Activated effector memory CD4-positive, alpha-beta T cell treated with Interleukin-2 at 50 U/mL for 16 hours (primary cell): ENCODE data around the gene PARP12.

Experiments used
- DNase-seq: peaks from one replicate; pipeline ENCODE4 v3.0.0-alpha.2; 2020

Gene PARP12

GRCh38 chr7:140059273-140060242, 3.2 kb downstream of the PARP12 start:
- peak; percentile 12 for DNase-seq

DNA sequence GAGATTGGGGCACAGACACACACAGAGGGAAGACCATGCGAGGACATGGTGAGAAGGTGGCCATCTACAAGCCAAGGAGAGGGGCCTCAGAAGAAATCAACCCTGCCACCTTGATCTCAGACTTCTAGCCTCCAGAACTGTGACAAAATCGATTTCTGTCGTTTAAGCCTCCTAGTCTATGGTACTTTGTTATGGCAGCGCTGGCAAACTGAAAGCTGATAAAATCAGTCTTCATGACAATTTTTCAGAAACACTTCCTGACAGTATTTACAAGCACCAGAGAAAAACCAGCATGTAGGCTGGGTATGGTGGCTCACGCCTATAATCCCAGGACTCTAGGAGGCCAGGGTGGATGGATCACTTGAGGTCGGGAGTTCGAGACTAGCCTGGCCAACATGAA, 4.2 kb downstream of the PARP12 start:
- DNase-seq: no peak

DNA sequence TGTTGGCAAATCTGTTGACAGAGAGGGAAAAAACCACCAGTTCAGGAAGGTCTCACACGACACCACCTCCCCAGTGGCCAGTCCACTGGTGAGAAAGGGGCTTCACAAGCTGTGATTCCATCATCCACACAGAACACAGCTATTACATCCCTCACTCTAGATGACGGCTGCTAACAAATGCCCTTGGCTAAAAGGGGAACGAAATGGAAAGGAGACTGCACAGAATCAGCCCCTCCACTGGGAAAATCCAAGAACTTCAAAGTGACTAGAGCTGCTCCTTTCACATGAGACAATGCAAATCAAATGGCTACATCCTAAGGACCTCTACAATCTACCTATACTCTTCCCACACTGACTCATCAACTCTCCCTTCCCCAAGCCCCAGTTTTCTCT, 5.6 kb downstream of the PARP12 start:
- DNase-seq: no peak

DNA sequence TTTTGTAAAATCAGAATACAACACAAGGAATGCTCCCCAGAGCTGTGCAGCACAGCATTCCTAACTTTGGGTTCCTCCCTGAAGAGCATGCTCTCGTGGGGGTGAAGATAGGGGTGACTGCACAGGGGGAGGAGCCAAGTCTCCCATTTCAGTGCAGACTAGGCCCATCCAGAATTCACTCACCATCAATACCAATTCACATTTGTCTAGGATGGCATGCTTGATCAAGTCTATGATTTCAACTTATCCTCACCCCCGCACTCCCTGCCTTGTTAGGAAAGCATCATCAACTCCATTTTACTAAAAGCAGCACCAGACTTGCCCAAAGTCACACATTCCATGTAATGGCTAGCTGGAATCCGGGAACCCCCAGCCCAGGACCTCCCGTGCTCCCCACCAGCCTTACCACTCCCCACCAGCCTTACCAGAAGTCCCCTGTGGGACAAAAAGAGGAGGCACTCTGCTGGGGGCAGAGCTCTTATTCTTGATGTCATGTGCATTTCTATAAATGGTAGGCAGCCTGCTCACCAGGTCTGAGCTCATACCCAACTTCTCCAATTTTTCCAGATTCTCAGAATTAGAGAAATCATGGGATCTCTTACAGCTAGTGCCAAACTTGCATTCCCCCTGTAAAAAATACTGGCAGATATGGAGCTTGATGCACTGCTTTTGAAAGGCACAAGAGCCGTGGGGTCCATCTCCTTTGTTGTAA, 6.2 kb downstream of the PARP12 start:
- DNase-seq: no peak

GRCh38 chr7:140055833-140056232, 6.9 kb downstream of the PARP12 start:
- DNase-seq: no peak

DNA sequence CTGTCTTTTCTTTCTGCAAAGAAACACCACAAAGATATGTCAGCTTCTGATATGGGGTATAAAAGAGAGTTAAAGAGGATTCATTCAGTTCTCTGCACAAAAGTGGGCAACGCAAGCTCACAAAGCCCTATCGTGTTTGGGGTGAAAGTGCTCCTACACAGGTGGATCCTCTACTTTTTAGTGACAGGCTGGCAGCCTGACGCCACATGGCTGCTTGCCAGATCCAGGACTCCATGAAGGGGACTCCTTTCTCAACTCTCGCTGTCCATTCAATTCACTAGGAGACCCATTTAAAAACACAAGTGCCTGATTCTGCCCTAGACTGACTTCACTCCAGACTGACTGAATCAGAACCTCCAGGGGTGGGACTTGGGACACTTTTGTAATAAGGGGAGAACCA, 8.0 kb downstream of the PARP12 start:
- no peak for DNase-seq

GRCh38 chr7:140053812-140054539, 8.8 kb downstream of the PARP12 start:
- no peak for DNase-seq

- DNase-seq: no peak
These were observed 10.9 kb downstream of the PARP12 start for GRCh38 chr7:140051820-140052219.

GRCh38 chr7:140050100-140050499, 12.7 kb downstream of the PARP12 start:
- DNase-seq: no peak

- no peak for DNase-seq
These were observed 13.3 kb downstream of the PARP12 start for GRCh38 chr7:140049339-140050024.

DNA sequence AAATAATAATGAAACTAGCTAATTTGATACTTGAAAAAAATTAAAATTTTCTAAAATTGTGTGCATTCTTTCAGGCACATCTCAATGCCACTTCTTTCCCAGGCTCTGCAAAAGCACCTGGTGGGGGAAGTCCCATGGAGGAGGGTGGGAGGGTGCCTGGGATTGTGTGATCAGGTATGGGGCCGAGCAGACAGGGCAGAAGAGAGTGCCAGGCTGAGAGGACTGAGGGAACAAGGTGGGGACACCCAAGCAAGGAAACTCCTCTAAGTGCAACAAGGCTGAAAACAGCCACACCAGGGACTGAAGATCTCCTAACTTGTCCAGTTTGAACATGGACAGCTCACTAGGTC, 13.8 kb downstream of the PARP12 start:
- DNase-seq: no peak

GRCh38 chr7:140048138-140048537, 14.6 kb downstream of the PARP12 start:
- DNase-seq: no peak

DNA sequence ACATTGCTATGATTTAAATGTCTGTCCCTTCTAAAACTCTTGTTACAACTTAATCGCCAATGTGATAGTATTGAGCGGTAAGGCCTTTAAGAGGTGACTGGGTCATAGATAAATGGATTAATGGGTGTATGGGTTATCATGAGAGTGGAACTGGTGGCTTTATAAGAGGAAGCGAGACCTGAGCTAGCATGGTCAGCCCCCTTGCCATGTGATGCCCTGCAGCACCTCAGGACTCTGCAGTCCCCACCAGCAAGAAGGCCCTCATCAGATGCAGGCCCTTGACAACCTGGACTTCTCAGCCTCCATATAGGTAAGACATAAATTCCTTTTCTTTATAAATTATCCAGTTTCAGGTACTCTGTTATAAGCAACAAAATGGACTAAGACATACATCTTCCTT, 15.6 kb downstream of the PARP12 start:
- no peak for DNase-seq

DNA sequence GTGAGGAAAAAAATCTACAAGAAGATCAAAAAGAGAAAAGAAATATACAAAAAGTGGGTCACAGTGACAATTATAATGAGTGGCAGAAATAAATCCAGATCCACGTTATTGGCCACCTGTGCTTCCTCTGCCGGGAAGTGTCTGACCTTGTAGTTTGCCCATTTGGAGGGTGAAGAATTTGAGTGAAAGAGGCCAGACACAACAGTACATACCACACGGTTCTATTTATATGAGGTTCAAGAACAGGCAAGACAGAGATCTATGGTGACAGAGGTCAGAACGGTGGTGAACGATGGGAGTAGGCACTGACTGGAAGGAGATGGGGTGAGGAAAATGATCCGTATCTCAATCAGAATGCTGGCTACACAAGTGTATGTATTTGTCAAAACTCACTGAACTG, 17.1 kb downstream of the PARP12 start:
- DNase-seq: no peak

DNA sequence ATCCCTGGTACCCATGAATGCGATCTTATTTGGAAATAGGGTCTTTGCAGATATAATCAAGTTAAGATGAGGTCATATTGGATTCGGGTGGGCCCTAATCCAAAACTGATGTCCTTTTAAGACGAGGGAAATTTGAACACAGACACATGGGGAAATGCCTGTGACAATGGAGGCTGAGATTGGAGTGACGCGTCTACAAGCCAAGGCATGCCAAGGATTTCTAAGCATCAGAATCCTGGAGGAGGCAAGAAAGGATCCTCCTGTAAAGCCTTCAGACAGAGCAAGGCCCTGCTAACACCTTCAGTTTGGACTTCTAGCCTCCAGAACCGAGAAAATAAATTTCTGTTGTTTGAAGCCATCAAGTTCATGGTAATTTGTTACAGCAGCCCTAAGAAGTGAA, 18.5 kb downstream of the PARP12 start:
- no peak for DNase-seq

DNA sequence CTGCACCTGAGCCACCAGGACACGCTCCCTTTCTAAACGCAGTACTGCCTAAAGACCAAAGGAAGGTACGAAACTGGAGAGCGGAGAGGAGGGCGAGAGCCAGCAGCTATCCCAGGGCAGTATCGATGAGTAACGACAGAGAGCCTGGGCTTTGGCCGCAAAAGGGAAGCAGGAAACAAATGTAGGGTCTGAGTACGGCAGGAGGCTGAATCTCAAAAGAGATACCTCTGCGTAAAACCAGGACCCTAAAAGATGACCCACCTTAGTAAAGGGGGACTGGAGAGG, 20.4 kb downstream of the PARP12 start:
- no peak for DNase-seq

DNA sequence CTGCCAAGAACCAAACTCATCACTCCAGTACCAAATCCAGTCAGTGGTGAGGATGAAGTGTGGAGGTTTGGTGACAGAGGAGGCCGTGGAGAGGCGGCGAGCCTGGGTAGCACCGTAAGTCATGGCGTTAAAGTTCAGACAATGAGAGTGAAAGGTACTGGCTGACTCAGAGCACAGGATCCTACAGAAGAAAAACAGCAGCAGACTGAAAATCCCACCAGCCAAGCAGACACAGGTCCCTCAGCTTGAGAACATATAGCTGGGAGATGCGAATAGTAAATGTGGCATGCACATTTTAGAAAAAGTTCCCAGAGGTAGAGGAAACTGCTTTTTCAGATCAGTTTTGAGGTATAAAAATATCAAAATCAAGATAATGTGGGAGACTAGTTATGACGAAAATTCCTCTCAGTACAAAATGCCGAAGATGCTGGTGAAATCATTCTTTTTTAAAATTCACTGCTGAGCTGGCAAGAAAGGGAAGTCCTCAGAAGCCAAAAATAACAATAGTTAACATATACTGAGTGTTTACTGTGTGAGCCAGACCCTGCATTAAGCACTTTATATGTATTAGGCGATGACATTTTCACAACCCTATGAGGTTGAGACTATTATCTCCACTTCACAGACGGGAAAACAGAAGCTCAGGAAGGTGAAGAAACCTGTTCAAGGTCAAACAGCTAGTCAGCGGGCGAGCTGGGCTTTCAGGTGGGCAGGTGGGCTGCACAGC, 20.9 kb downstream of the PARP12 start:
- DNase-seq: no peak

GRCh38 chr7:140039896-140040295, 22.9 kb downstream of the PARP12 start:
- DNase-seq: no peak

DNA sequence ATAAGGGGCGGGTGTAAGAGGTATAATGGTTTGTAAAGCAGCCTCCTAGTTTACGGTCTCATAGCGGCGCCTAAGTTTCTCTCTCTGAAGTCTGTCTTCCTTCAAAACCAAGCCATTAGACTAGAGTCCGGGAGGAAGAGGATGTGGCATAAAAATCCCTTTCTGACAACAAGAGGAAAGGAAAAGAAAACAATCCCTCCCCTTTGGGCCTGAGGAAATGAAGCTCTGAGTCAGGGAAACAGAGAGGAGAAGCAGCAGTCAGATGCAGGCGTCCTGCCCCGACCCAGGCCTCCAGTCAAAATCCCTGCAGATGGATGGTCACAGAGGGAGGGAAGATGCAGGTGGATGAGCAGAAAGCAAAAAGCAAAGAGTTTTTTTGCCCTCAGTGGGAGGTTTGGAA, 23.7 kb downstream of the PARP12 start:
- DNase-seq: no peak

DNA sequence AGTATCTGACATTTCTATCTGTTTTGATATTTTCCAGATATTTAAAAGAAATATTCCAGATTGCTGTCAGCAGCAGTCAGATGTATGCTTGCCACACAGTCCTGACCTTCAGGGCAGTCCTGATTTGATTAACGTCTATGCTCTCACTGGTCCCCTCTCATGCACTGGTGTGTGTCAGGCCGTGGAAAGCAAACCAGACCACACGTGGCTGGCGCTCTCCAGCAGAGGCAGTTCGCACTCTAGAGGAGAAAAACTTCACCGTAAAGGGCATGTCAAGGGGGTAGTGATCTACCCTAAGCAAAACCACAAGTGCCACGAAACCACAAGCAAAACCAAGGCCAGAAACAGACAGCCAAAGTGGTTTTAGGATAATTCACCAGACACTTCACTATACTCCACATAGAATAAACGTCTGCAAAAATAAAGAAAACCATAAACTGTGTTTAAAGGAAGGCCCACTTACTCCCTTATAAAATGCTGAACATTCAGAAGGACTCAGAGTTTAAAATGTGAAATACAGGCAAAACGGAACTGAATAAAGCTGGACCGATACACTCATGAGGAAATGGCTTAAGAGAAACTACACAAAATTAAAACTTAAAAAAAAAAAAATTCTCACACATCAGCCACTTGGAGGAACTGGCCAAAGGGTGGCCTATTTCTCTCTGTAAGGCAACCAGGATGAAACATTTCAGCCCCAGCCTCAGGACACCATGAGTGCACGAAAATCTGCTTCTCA, 26.4 kb downstream of the PARP12 start:
- no peak for DNase-seq

GRCh38 chr7:140035400-140036223, 27.1 kb downstream of the PARP12 start:
- no peak for DNase-seq
